GM12892 (cell line): ENCODE results near the gene COQ10B.

Experiments used
- POLR2A ChIP-seq: IDR thresholded peaks from 2 replicates; pipeline ENCODE4 v1.6.1; 2011; ENCODE audit warnings: low read depth, low read length, control low read depth
- POLR2AphosphoS5 ChIP-seq: IDR thresholded peaks from 2 replicates; pipeline ENCODE4 v1.6.1; 2011; ENCODE audit warnings: low read depth, low read length, control low read depth

GRCh38 chr2:197405582-197405981 lies 47.8 kb upstream of the COQ10B start:
- TF ChIP-seq POLR2AphosphoS5 = no peak
- no peak for TF ChIP-seq POLR2A
